HG03520 (cell line): Measurements from ENCODE around the gene XIRP1.

Source experiments
- ATAC-seq: cut with Tn5 transposase; IDR thresholded peaks from one replicate; pipeline ENCODE4 v1.9.1; 2021; ENCODE audit warnings: mild to moderate bottlenecking, moderate library complexity; ENCODE audit not compliant: unreplicated experiment

Gene XIRP1

DNA sequence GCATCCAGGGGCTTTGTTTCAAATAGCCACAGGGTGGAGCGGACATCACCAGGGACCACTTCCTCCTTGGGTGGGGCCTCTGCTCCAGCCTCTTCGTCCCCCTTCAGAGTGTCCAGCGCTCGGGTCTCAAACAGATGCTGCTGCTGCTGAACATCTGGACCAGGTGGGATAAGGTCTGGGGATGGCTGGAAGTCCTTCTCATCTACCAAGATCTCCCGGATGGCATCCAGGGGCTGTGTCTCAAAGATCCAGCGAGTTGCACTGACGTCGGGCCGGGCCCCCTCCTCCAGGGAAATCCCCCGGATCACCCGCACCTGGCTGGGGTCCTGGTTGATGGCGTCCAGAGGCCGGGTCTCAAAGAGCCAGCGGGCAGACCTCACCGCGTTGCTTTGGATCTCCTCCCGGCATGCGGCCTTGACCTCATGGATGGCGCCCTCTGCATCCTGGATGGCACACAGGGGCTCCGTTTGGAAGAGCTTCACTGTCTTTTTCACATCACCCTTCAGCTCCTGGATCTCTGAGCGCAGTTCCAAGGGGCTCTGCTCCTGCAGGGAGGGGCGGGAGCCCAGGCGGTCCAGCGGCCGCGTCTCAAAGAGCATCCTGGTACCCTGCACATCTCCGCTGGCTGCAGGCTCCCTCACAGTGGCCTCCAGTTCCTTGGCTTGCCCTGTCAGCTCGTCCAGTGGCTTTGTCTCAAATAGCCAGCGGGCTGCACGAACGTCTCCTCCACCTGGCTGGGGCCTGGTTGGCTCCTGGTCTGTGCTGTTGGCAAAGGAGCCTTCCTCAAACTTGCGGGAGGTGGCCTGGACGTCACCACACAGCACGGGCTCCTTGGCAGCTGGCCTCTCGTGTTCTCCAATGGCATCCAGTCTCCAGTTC, 3.9 kb downstream of the XIRP1 start:
- ATAC-seq, result no peak

DNA sequence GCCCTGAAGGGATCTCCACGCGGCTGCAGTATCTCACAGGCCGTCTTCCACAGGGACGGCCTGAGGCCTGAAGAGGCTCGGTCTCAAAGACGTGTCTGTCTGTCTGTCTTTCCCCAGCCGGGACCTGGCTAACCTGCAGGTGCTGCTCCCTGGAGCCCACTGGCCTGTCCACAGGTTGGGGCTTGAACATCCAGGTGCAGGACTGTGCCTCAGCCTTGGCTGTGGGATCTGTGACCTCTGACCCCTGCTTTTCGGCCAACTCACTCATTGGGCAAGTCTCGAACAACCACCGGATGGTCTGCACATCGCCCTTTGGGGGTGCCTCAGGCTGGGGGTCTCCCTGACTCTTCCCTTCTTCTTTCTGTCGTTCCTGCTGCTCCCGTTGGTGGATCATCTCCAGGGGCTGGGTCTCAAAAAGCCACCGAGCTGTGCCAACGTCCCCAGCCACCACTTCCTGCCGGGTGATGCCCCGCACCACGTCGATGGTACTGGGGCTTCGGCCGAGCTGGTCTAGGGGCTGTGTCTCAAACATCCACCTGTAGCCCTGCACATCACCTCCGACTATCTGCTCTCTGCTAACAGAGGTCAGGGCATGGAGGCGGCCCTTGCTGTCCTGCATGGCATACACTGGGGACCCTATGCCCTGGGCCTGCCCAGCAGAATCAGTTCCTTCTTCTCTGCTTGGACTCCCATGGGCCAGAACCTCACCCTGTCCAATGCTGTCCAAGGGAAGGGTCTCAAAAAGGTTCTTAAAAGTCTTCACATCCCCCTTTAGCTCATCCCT, 4.8 kb downstream of the XIRP1 start:
- no peak for ATAC-seq

DNA sequence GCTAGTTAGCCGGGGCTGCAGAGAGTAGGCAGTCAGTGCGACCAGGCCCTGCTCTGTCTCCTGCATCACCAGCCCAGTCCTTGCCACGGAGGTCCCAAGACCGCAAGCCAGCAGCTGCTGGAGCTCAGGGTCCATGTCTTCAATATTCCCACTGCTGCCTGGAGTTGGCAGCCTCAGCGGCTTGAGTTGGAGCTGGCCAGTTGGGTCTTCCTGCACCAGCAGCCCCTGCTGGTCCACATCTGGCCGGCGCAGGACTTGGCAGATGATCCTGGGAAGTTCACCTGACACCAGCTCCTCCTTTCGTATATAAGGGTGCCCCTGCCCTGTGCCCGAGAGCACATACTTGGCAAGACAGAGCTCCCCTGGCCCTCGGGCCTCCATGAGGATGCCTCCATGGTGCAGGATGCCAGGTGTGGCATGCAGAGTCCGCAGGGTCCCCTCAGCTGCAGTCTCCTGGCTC, 5.7 kb downstream of the XIRP1 start:
- no peak for ATAC-seq

DNA sequence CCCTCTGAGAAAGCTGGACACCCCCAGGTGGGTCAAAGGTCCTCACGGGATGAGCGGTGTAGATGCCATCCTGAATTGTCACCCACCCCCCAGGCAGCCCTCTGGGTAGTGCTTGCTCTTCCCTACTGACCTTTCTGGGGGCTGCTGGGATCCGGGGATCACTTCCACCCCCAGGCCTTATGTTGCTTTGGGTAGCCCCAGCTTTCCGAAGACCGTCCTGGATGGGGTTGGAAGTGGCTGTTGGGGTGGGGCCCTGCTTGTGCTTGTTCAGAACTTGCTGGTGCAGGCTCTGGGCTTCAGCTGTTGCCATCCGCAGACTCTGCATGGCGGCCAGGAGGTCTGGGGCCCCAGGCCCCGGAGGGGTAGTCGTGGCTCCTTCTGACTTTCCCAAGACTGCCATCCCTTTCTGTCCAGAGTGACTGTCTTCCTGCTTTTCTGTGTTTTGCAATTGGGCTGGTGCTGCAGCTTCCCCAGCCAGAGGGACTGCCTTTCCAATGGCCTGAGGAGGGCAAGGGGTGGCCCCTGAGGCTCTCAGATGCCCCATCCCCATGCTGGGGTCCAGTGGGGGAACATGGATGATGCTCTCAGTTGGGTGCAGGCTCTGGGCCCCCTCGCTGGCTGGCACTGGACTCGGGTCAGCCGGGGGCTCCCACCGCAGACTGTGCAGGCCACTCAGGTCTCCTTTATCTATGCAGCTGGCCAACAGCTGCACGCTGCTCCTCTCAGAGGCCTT, 6.3 kb downstream of the XIRP1 start:
- no peak for ATAC-seq

DNA sequence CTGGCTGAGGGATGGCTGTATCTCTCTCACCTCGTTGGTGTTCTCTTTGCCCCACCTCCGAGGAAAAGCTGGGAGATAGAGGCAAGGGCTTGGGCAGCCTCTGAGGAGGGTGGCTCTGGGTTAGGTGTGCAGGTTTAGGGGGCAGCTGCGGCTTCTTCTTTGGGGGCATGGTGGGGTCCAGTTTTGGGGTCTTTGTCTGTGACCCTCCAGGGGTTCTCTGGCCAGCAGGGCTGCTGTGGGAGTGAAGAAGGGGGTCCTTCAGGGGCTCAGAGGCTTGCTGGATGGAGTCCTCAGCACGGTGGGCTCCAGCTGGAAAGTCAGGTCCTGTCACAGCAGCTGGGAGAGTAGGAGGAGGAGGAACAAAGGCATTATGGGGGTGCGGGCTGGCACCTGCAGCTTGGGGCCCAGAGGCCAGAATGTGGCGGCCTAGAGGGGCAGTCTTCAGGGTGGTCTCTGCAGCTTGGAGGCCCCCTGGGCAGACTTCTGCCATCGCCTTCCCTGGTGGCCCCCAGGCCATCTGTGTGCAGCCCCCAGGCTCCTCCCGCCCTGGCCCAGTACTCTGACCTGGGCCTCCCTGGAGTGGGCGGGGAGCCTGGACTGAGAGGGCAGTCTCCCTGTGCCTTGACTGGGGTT, 7.0 kb downstream of the XIRP1 start:
- ATAC-seq, result no peak

DNA sequence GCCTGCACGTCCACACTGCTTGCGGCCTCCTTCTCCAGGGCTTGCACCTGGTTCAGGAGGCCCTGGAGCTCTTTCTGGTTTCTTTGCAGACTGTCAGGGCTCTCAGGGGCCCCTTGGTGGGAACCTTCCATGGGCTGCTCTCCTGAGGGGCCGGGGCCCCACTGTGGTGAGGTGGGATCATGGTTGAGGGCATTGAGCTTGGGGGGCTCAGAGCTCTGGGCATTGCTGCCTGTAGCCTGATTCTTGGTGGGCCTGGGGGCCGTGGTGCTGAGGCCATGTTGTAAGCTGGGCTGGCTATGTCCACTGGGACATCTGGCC, 7.5 kb downstream of the XIRP1 start:
- no peak for ATAC-seq

DNA sequence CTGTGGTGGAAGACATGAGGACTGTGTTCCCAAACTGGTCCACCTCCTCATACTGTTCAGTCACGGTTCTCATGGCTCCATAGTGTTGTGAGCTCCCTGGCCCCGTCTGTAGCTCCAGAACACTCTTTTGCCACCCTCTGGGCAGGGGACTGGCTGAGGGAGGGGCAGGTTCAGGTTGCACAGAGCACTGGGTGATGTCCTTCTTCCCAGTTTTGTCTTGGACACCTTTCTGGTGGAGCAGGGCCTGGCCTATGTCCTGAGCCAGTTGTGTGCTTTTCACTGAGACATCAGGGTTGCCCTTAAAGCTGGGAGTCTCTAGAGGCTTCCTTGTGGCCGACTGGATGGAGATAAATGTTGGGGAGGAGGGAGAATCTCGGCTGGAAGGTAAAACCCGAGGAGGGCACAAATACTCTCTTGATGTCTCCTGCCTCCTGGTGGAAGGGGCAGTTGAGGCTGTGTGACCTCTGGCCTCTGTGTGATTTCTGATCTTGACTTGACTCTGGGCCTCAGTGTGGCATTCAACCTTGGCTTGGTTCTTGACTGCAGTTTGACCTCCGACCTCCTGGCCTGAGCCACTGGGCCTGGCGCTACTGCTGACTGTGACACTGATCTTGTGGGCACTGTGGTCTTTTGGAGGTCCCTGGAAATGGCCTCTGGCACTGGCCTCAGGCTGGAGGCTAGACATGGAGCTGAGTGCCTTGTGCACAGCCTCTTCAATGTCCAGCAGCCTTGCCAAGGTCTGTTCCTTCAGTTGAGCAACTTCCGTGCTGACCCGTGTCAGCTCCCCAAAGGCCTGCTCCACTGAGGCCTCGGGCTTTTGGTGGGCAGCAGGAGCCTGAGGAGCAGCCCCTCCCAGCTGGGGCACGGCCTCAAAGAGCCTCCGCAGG, 8.1 kb downstream of the XIRP1 start:
- ATAC-seq, result no peak

DNA sequence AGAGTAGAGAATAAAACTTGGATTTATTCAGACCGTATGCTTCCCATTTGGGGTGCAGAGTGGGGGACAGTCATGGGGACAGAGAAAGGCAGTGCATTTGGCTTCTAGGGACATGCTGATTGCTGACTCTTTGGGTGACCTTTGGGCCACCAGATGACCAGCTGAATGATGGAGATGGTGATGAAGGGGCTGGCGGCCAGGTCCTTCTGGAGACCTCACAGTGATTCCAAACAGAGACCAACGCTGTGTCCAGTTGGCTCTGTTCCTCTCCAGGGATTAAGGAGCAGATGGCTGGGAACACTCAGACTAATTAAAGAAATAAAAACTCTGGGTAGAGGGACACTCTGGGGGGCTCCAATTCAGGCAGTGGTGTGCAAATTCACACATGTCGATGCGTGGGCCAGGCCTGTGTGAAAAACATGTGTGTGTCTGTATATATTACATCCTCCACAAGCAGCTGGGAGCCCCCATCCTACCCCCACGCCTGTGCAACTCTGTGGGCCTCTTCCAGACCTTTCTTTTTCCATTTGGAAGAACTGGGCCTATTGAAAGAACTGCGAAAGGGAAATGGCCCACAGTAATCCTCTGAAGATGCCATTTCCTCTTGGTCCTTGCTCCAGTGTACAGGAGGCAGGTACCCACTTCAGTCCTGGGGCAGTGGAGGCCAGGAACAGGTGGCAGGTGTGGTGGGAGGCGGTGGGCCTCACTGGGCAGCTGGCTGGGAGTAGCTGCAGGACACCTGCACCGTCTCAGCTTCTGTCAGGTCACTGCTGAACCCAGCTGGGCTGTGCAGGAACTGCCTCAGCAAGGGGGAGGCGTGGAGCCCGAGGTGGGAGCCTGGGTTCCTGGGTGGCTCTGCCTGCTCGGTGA, 8.9 kb downstream of the XIRP1 start:
- no peak for ATAC-seq

DNA sequence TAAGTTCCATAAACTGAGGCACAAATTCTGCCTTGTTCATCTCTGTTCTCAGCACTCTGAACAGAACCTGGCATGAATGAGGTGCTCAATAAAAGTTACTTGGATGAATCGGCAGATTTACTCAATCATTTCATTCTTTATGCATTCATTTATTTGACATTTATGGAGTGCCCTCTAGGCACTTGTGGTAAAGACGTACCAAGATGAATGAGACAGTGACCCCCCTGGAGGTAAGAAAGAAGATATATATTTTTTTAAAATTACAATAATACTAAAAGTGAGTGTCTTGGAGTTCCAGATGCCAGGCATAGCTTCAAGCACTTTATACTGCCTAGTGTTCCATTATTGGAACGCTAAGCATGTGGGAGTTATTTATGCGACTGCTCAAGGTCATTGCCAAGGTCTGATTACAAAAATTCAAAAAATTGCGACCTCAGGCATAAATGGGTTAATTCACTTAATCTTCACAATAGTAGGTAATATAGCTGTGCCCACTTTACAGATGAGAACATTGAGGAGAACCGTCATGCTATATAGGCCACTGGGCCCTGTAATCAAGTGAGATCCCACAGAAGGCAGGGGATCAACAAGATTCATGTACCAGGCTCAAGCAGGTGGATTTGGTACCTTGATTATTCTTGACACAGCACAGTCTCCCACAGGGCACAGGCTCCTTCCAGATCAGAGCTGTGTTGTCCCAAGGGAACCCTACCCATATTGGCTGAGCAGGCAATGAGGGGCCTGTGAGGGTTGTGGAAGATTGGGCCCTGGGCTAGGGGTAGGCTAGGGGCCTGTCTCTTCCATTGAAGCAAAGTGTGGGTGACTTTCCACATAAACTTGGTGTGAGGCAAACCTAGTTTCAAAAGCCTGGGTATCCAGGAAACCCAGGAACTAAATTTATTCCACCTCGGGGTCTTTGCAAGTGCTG, 10.7 kb downstream of the XIRP1 start:
- no peak for ATAC-seq

DNA sequence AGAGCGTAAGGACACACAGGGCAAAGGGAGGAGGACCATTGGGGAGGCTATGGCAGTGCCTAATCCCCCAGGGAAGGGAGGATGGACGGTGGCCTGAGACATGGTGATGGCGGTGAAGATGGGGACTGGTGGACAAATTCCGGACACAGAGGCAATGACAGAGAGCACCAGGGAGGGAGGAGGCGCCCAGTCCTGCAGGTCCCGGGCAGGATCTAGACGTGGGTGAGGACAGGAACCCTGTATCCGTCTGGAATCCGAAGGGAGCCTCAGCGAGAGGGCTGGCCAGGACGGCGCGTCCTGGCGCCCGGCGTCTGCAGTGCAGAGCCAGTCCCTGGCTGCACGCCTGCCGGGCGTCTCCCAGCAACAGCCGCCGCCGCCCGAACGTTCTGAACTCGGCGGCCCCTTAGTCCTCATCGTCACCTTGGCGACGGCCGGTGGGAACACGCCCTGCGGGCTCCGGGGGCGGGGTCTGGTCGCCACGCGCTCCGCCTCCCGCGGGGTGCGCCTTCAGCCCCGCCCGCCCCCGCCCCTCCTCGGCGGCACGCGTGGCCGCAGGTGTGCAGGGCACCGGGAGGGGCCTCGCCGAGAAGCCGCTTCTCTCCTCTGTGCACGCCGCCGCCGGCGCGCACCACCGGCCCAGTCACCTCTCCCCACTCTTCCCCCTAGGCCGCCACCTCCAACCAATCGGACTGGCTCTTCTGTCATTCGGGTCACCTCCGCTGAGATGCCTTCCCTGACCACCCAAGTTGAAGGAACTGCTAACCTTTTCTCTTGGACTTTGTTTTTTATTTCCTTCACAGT, 11.6 kb downstream of the XIRP1 start:
- peak; percentile 96 for ATAC-seq

DNA sequence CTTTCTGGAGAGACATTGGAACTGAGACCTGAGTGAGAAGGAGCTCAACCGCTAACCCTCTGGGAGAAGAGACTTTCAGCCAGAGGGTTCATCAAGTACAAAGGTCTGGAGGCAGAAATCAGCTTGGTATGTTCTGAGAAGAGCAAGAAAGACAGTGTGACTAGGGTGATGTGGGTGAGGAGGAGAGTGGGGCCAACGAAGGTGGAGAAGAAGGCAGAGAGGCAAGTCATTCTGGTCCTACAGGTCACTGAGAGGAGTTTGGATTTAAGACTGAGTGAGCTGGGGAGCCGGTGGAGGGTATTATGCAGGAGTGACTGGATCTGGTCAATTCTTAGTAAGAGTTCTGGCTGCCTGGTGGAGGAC, 12.2 kb downstream of the XIRP1 start:
- ATAC-seq, result no peak

DNA sequence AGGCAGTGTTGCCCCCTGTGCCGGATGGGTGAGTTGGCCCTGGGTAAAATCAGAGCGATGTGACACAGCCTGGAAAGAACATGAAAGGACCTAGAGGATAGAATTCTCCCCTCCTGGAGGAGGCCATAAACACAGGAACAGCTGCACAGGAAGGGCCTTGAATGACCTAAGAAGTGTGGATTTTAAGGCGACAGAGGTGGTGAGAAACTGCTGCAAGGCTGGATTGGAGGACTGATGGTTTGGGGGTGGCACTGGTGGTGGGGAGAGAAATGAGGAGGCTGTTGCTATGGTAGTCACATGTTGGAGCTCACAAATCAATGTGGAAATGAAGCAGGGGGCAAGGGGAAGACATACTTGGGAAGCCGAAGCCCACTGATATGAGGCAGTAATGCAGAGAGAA, 13.8 kb downstream of the XIRP1 start:
- ATAC-seq, result no peak

DNA sequence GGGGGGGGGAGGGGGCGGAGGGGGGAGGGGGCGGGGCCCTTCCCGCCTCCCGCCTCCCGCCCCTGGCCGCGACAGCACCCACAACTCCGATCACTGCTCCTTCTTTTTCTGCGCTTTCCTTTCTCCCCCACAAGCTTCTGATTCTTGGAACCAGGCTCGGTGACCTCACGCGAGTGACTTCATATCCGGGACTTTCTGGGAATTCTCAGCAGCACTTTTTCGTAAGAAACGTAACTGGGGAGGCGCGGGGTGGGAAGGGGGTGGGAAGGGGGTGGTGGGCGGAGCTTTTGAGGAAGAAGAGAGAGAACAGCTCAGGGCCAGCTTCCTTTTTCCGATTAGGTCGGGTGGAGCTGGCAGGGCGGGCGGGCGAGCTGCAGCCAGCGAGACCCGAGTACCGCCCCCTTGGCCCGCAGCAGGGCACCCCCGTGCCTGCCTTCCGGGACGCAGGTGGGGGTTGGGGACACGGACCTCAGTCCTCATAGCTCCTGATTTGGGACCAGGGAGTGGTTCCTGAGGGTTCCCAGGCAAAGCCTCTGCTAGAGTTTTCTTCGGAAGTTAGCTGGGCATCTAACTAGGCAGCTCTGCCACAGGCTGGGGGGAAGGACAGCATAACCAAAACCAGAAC, 14.6 kb downstream of the XIRP1 start:
- ATAC-seq, result no peak

DNA sequence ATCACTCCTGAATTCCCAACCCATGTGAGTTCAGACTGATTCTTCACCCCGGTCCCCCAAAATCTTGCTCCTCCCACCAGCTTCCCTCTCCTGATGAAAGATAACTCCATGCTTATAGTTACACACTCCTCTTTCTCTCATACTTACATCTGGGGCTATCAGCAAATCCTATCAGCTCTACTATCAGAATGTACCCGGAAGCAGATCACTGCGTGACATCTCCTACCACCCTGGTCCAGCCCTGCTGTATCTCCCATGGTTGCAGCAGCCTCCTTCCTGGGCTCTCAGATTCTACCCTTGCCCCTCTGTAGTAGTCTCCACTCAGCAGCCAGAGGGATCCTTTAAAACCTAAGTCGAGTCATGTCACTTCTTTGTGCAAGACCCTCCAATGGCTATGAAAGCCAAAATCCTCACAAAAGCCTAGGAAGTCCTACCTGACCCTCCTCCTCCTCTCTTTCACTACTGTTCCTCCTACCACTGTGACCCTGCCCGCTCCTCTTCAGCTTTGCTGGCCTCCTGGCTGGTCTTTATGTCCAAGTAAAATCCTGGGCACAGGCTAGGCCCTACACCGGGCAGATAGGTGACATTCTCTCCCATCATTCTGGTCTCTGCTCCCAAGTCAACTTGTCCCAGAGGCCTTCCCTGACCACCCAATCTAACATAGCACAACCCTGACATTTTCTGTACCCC, 16.2 kb downstream of the XIRP1 start:
- no peak for ATAC-seq

DNA sequence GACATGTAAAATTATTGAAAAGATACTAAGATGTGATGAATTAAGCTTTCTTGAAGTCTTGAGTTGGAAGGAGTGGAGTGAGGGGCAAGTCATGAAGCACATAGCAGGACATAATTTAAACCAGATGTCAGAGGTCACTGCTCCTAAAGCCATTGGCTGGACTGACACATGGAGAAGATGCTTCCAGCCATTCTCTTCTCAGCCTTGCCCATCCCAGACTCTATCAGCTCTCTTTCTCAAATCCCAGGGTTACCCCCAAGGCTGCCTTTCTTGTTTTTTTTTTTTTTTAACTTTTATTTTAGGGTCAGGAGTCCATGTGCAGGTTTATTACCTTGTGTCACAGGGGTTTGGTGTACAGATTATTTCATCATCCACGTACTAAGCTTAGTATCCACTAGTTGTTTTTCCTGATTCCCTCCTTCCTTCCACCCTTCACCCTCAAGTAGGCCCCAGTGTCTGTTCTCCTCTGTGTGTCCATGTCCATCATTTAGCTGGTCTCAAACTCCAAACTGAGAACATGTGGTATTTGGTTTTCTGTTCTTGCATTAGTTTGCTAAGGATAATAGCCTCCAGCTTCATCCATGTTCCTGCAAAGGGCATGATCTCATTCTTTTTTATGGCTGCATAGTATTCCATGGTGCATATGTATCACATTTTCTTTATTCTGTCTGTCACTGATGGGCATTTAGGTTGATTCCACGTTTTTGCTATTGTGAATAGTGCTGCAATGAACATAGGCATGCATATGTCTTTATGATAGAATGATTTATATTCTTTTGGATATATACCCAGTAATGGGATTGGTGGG, 18.9 kb downstream of the XIRP1 start:
- ATAC-seq, result no peak

DNA sequence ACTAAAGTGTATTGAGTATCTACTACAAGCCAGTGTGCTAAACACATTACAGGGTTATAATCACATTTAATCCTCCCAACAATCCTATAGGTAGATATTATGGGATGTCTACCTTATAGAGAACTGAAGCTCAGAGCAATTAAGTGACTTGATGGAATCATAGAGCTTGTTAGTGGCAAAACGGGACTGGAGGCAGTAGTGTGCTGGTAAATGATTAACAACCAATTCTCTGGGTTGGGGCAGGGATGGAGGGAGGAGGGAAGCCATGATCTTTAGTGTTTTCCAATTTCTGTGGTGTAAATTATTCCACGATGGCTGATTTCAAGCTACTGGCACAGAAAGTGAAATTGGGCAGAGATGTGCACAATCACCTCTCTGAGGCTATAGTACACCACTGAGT, 20.5 kb downstream of the XIRP1 start:
- no peak for ATAC-seq
